Hepatic stellate cell (primary cell): ENCODE measurements around the gene OTOP2.
"Not testable (repeated sequence)": the region's sequence is repeated elsewhere in the genome, so short reads cannot be mapped to it uniquely, and the experiment has no call there.

Experiments used
- DNase-seq: peaks from one replicate; pipeline ENCODE4 v3.0.0; 2011; ENCODE audit warnings: low spot score

Gene OTOP2

DNA sequence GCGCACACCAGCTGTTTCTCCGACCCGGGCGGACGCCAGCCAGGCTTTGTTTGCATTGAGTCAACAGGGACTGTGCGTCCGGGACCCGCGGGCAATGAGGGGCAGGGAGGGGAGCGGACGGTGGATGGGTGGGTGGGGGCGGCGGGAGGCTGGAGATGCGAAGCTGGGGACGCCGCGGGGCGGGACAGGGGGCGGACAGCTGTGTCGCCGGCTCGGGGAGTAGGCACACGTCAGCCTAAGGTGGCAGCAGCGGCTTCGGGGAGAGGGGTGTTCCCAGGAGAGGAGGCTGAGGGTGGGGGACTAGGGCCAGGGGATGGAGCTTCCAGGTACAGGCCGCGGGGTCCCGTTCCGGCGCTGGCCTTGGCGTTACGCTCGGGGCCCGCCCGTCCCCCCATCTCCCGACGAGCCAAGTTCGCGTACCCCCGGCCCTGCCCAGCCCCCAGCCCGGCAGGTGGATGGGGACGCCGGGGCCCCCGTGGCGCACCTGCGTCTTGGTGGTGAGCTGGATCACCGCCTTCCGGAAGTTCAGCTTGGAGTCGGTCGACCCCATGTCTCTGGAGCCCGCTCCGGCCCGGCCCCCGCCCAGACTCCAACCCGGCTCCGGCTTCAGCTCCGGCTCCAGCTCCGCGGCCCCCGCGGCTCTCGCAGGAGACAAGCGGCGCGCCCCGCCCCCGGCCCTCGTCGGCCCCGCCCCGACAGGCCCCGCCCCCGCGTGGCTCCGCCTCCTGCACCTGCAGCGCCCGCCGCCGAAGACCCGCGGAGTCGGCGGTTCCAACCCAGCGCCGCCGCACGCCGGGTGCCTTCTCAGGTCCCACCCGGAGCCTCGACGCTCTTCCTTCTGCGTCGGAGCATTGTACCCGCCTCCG is 48.3 kb downstream of the OTOP2 start, which contains the start of gene HID1:
Gene HID1, minus strand, starts transcription at position 653 of the 866 bp plus-strand sequence. Its CDS starts 103 bp downstream, at position 550.
- peak; percentile 53 for DNase-seq

GRCh38 chr17:74972973-74973328 is 48.9 kb downstream of the OTOP2 start:
- no peak for DNase-seq

GRCh38 chr17:74975943-74976342 is 51.9 kb downstream of the OTOP2 start:
- no peak for DNase-seq

DNA sequence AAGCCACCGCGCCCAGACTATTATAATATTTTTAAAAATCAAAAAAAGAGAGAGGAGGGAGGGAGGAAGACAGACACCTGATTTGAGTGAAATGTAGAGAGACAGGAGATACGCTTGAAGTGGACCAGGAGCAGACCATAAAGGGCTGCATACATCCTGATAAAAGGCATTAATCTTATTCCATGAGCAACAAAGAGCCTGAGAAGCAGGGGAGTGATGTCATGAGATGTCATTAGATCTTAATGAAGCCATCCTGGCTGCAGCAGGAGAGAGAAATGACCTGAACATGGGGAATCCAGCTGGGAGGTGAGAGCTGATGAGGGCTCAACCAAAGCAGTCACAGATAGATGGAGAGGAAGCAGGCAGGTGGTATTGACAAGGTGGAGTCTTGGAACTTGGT is 53.7 kb downstream of the OTOP2 start:
- DNase-seq = no peak

- no peak for DNase-seq
Observed at GRCh38 chr17:74978240-74978639, 54.2 kb downstream of the OTOP2 start.

DNA sequence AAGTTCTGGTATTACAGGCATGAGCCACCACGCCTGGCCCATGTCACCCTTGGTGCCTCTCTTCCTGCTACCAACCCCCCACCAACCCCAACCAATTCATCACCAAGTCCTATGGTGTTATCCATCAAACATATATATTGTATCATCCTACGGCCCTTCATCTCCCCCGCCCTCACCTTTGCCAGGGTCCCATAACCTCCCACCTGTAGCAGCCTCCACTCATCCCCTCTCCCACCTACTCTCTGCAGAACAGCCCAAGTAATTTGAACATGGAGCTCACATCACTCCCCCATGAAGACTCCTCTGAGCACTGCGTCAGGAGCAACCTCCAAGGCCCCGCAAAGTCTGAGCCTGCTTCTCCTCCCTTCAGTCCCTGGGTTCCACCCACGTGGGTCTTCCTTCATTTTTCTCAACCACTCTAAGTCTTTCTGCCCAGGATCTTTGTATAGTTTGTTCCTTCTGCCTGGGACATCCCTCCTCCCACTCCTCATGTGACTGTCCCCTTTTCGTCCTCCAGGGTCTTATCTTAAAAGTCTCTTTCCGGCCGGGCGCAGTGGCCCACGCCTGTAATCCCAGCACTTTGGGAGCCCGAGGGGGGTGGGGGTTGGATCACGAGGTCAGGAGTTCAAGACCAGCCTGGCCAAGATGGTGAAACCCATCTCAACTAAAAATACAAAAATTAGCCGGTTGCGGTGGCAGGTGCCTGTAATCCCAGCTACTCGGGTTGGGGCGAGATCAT is 55.5 kb downstream of the OTOP2 start:
- no peak for DNase-seq

DNA sequence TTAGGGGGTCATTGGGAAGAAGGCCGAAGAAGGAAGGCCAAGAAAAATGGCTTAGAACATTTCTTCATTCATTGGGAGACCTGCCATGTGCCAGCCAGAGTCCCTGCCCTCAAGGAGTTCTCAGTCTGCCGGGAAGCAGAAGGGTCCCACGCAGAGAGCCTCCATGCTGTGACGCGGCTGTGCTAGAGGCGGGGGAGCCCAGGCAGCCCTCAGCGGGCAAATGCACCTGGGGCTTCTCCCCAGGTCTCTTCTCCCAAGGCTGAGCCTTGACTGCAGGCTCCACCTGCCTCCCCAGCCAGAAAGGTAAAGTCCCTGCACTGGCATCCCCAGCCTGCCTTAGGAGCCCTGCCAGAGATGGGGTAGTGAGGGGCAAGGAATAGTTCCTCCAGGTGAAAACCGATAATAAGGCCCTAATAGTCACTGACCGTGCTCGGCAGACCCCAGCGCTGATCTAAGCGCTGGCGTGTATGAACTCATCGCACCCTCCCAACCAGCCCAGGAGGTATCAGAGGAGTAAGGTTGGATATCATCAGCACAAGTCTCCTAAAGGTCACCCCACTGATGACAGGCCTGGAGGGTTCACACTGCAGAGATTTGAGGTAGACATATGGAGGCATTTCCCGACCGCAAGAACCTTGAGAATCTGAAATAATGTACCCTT is 57.4 kb downstream of the OTOP2 start:
- DNase-seq = no peak

DNA sequence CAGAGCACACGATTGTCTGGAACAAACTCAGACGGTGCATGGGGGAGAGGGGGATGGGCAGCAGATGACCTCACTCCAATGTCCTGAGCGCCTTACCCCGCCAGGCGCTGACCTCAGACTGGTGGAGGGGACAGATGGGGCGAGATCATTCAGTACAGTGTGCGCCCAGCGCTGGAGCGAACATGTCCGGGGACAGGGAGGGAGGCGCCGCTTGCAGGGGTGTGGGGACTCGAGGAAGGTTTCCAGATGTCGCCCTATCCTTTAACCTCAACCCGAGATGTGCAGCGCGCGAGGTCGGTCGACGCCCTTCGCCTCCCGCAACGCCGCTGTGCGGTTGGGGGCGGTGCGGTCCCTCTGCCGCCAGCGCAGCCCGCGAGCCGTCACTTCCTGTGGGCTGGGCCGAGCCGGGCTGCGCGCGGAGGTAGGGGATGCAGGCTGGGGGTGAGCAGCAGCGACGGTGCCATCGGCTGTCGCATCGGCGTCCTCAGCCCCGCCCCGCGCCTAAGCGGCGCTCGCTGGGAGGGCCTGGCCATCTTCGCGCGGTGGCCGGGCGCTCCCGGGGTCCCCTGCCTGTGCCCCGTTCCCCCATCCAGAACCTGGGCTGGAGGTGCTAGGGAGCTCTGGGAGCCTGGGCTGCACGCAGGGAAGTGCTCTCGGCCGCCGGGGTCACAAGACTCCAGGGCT is 58.0 kb downstream of the OTOP2 start:
- peak; percentile 75 for DNase-seq

GRCh38 chr17:74982663-74983313 is 58.7 kb downstream of the OTOP2 start:
- not testable (repeated sequence) for DNase-seq
